Astrocyte (in vitro differentiated cells and primary cell): ENCODE measurements around the gene ATXN2. TPM values are rescaled to one million over a fixed set of nuclear protein-coding genes. Genes with fewer than 3 reads are reported as not detected.

Experiments used
- DNase-seq: peaks from one replicate; pipeline ENCODE4 v3.0.0-alpha.2; 2010; ENCODE audit warnings: low read depth
- FAIRE-seq: peaks from 2 replicates; lab custom pipeline; 2011; peaks lifted over from hg19 to GRCh38; lab: Jason Lieb, UNC
- H2AFZ ChIP-seq: 2 replicates; pipeline ENCODE4 v1.6.0; 2012; ENCODE audit warnings: low read depth, low read length, inconsistent platforms
- H3K27ac ChIP-seq: 2 replicates; pipeline ENCODE4 v1.5.1; 2011; ENCODE audit warnings: low read depth, low read length, inconsistent platforms
- H3K27me3 ChIP-seq: 2 replicates; pipeline ENCODE4 v1.6.0; 2011; ENCODE audit warnings: low read length, inconsistent platforms; ENCODE audit not compliant: insufficient read depth
- H3K36me3 ChIP-seq: 2 replicates; pipeline ENCODE4 v1.5.1; 2011; ENCODE audit warnings: low read length, inconsistent platforms; ENCODE audit not compliant: insufficient read depth
- H3K4me1 ChIP-seq: 2 replicates; pipeline ENCODE4 v1.5.1; 2011; ENCODE audit warnings: low read length, inconsistent platforms; ENCODE audit not compliant: insufficient read depth
- H3K4me2 ChIP-seq: 2 replicates; pipeline ENCODE4 v1.6.0; 2012; ENCODE audit warnings: low read length, inconsistent platforms
- H3K4me3 ChIP-seq: 2 replicates; pipeline ENCODE4 v1.5.1; 2011; ENCODE audit warnings: low read depth, mild to moderate bottlenecking, low read length, inconsistent platforms; ENCODE audit not compliant: insufficient read depth
- H3K79me2 ChIP-seq: 2 replicates; pipeline ENCODE4 v1.6.0; 2012; ENCODE audit warnings: mild to moderate bottlenecking, low read length, inconsistent platforms; ENCODE audit not compliant: insufficient read depth
- H3K9ac ChIP-seq: 2 replicates; pipeline ENCODE4 v1.6.0; 2012; ENCODE audit warnings: mild to moderate bottlenecking, low read length, inconsistent platforms
- H3K9me3 ChIP-seq: 2 replicates; pipeline ENCODE4 v1.5.1; 2012; ENCODE audit warnings: low read depth, mild to moderate bottlenecking, low read length, inconsistent platforms; ENCODE audit not compliant: insufficient read depth
- H4K20me1 ChIP-seq: 2 replicates; pipeline ENCODE4 v1.6.0; 2012; ENCODE audit warnings: low read length, inconsistent platforms; ENCODE audit not compliant: insufficient read depth
- H3K27ac Mint-ChIP-seq: one replicate; pipeline ENCODE4 v1.8.0; 2021; ENCODE audit warnings: mild to moderate bottlenecking, mixed read lengths; ENCODE audit not compliant: unreplicated experiment
- H3K27me3 Mint-ChIP-seq: one replicate; pipeline ENCODE4 v1.8.0; 2021; ENCODE audit warnings: low read depth, mixed read lengths; ENCODE audit not compliant: unreplicated experiment
- H3K36me3 Mint-ChIP-seq: one replicate; pipeline ENCODE4 v1.8.0; 2021; ENCODE audit warnings: low read depth, mixed read lengths; ENCODE audit not compliant: unreplicated experiment
- H3K4me1 Mint-ChIP-seq: one replicate; pipeline ENCODE4 v1.8.0; 2021; ENCODE audit warnings: low read depth, mixed read lengths; ENCODE audit not compliant: unreplicated experiment
- H3K4me3 Mint-ChIP-seq: one replicate; pipeline ENCODE4 v1.8.0; 2021; ENCODE audit warnings: mild to moderate bottlenecking, moderate library complexity, mixed read lengths; ENCODE audit not compliant: unreplicated experiment
- H3K9me3 Mint-ChIP-seq: one replicate; pipeline ENCODE4 v1.8.0; 2021; ENCODE audit warnings: mild to moderate bottlenecking, mixed read lengths; ENCODE audit not compliant: unreplicated experiment
- EZH2 ChIP-seq: IDR thresholded peaks from 2 replicates; pipeline ENCODE4 v1.6.1; 2012; ENCODE audit warnings: mild to moderate bottlenecking, low read length, inconsistent platforms; ENCODE audit not compliant: insufficient read depth
- total RNA-seq: library from RNA; stranded (reverse); gene quantifications from 2 replicates; pipeline ENCODE4 v1.2.1, GENCODE V29; 2021
- TF ChIP-seq, protein P1 (sequence below): IDR thresholded peaks from 2 replicates; pipeline ENCODE4 v1.5.1; 2011; ENCODE audit warnings: low read depth, mild to moderate bottlenecking, inconsistent platforms, low read length, moderate library complexity; ENCODE audit not compliant: insufficient read depth

The ATXN2 gene
- total RNA-seq, 1 donor from 2014 or later, result 58.0 TPM

DNA sequence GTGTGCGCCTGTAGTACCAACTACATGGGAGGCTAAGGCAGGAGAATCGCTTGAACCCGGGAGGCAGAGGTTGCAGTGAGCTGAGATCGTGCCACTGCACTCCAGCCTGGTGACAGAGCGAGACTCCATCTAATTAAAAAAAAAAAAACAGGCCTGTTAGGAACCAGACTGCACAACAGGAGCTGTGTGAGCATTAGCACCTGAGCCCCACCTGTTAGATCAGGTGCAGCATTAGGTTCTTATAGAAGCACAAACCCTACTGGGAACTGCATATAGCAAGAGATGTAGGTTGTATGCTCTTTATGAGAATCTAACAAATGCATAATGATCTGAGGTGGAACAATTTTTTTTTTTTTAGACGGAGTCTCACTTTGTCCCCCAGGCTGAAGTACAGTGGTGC is 8.6 kb downstream of the ATXN2 start:
- H3K36me3 Mint-ChIP-seq, result no peaks in the 10 kb centered on the region
- no peaks in the 10 kb centered on the region for H3K9me3 Mint-ChIP-seq
- H3K4me1 Mint-ChIP-seq, result peaks cover 13% of the 10 kb centered on the region
- Histone ChIP-seq H3K27me3 (no peaks in the 10 kb centered on the region), H3K4me2 (no peak overlapping the region), H4K20me1 (peaks cover 97% of the 10 kb centered on the region), H3K4me1 (no peaks in the 10 kb centered on the region), H3K9me3 (no peaks in the 10 kb centered on the region), H3K27ac (no peak overlapping the region), H3K79me2 (peaks cover 100% of the 10 kb centered on the region), H3K36me3 (no peaks in the 10 kb centered on the region), H3K4me3 (no peak overlapping the region), H2AFZ (no peak overlapping the region), H3K9ac (no peak overlapping the region)
- DNase-seq, result no peak
- TF ChIP-seq, protein P1, sequence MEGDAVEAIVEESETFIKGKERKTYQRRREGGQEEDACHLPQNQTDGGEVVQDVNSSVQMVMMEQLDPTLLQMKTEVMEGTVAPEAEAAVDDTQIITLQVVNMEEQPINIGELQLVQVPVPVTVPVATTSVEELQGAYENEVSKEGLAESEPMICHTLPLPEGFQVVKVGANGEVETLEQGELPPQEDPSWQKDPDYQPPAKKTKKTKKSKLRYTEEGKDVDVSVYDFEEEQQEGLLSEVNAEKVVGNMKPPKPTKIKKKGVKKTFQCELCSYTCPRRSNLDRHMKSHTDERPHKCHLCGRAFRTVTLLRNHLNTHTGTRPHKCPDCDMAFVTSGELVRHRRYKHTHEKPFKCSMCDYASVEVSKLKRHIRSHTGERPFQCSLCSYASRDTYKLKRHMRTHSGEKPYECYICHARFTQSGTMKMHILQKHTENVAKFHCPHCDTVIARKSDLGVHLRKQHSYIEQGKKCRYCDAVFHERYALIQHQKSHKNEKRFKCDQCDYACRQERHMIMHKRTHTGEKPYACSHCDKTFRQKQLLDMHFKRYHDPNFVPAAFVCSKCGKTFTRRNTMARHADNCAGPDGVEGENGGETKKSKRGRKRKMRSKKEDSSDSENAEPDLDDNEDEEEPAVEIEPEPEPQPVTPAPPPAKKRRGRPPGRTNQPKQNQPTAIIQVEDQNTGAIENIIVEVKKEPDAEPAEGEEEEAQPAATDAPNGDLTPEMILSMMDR, result no peak
- TF ChIP-seq EZH2, result no peak
- no peaks in the 10 kb centered on the region for H3K27me3 Mint-ChIP-seq
- no peak for FAIRE-seq
- no peak overlapping the region for H3K27ac Mint-ChIP-seq
- H3K4me3 Mint-ChIP-seq, result no peak overlapping the region

DNA sequence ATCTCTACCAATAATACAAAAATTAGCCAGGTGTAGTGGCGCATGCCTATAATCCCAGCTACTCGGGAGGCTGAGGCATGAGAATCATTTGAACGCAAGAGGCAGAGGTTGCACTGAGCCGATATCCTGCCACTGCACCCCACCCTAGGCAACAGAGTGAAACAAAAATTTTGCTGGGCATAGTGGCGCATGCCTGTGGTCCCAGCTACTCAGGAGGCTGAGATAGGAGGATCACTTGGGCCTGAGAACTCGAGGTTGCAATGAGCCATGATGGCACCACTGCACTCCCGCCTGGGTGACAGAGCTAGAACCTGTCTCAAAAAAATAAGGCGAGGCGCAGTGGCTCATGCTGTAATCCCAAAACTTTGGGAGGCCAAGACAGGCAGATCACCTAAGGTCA is 9.5 kb downstream of the ATXN2 start:
- no peak overlapping the region for H3K27ac Mint-ChIP-seq
- Histone ChIP-seq H3K4me2 (no peak overlapping the region), H3K9ac (no peak overlapping the region), H3K36me3 (no peaks in the 10 kb centered on the region), H3K79me2 (peaks cover 100% of the 10 kb centered on the region), H4K20me1 (peaks cover 97% of the 10 kb centered on the region), H2AFZ (no peak overlapping the region), H3K9me3 (no peaks in the 10 kb centered on the region), H3K4me3 (no peak overlapping the region), H3K27me3 (no peaks in the 10 kb centered on the region), H3K27ac (no peak overlapping the region), H3K4me1 (no peaks in the 10 kb centered on the region)
- no peaks in the 10 kb centered on the region for H3K36me3 Mint-ChIP-seq
- DNase-seq (no peak), FAIRE-seq (no peak)
- H3K27me3 Mint-ChIP-seq, result no peaks in the 10 kb centered on the region
- TF ChIP-seq, protein P1, result no peak
- TF ChIP-seq EZH2, result no peak
- no peak overlapping the region for H3K4me3 Mint-ChIP-seq
- no peaks in the 10 kb centered on the region for H3K9me3 Mint-ChIP-seq
- H3K4me1 Mint-ChIP-seq, result peaks cover 4% of the 10 kb centered on the region

DNA sequence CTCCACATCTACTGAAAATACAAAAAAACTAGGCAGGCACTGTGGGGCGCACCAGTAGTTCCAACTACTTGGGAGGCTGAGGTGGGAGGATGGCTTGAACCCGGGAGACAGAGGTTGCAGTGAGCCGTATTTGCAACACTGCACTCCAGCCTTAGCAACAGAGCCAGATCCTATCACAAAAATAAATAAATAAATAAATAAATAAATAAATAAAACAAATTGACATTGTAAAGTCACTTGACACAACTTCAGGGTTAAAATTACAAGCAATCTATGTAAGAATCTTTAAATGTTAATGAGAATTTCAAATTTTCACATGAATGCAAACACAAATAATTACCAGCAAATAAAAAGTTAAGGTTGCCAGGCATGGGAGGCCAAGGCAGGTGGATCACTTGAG is 11.1 kb downstream of the ATXN2 start:
- no peak for FAIRE-seq
- peaks cover 100% of the 10 kb centered on the region for H3K79me2 ChIP-seq
- TF ChIP-seq EZH2, result no peak
- TF ChIP-seq, protein P1, result no peak

More for the DNA sequence above, 11.1 kb downstream of the ATXN2 start:
- Histone ChIP-seq H3K9ac (no peak overlapping the region), H3K9me3 (no peaks in the 10 kb centered on the region), H3K4me2 (no peak overlapping the region), H3K4me1 (no peaks in the 10 kb centered on the region), H3K4me3 (no peak overlapping the region), H3K36me3 (no peaks in the 10 kb centered on the region), H2AFZ (no peak overlapping the region), H3K27me3 (no peaks in the 10 kb centered on the region), H3K27ac (no peak overlapping the region), H4K20me1 (peaks cover 97% of the 10 kb centered on the region)
- Mint-ChIP-seq H3K27me3 (no peaks in the 10 kb centered on the region), H3K4me3 (no peak overlapping the region), H3K27ac (no peak overlapping the region), H3K9me3 (no peaks in the 10 kb centered on the region), H3K36me3 (no peaks in the 10 kb centered on the region), H3K4me1 (peaks cover 2% of the 10 kb centered on the region)
- no peak for DNase-seq
